GM12864 (cell line): Measurements from ENCODE around the gene APCDD1L.
"Not testable (repeated sequence)": the region's sequence is repeated elsewhere in the genome, so short reads cannot be mapped to it uniquely, and the experiment has no call there.

ENCODE experiments used
- DNase-seq: peaks from one replicate; pipeline ENCODE4 v3.0.0-alpha.2; 2011; ENCODE audit warnings: low read depth
- H3K4me3 ChIP-seq: 2 replicates; pipeline ENCODE4 v1.5.1; 2011; ENCODE audit warnings: mild to moderate bottlenecking, low read depth, low read length, control low read depth
- TF ChIP-seq, protein P1 (sequence below): IDR thresholded peaks from 2 replicates; pipeline ENCODE4 v1.5.1; 2011; ENCODE audit warnings: low read depth, mild to moderate bottlenecking, moderate library complexity, low read length, control low read depth, inconsistent platforms; ENCODE audit errors: missing control alignments

The APCDD1L gene

DNA sequence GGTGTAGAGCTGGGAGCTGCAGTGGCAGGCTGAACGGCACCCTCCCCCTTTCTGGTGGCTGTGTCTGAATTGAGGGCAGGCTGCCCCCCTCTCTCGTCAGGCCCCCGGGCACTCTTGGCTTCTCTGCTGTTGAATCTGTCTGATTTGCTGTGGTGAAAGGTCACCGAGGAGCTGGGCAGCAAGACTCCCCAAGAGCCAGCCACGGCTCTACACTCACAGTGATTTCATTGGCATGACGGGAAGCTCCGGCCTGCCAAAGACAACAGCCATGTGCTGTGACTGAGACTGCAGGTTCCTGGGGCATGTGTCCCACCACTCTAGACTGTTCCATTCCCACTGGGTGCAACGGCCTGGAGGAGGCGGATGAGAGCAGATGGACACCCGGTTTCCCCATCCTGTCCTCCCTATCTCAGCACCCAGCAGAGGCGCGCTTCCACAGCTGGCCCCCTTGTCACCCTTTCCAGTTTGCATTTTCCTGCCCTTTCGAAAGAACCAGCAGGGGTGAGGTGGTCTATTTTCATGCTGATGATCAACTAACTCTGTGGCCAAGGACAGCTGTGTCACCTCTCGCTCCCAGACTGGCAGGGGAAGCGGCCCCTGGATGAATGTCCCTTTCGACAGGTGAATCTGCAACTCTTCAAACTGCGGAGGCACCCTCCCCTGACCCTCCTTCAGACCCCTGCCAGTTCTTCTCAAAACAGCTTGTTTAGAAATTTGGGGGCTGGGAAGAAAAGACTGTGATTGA lies 2.2 kb downstream of the APCDD1L start:
- no peak overlapping the region for H3K4me3 ChIP-seq
- TF ChIP-seq, protein P1, sequence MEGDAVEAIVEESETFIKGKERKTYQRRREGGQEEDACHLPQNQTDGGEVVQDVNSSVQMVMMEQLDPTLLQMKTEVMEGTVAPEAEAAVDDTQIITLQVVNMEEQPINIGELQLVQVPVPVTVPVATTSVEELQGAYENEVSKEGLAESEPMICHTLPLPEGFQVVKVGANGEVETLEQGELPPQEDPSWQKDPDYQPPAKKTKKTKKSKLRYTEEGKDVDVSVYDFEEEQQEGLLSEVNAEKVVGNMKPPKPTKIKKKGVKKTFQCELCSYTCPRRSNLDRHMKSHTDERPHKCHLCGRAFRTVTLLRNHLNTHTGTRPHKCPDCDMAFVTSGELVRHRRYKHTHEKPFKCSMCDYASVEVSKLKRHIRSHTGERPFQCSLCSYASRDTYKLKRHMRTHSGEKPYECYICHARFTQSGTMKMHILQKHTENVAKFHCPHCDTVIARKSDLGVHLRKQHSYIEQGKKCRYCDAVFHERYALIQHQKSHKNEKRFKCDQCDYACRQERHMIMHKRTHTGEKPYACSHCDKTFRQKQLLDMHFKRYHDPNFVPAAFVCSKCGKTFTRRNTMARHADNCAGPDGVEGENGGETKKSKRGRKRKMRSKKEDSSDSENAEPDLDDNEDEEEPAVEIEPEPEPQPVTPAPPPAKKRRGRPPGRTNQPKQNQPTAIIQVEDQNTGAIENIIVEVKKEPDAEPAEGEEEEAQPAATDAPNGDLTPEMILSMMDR: no peak
- no peak for DNase-seq

DNA sequence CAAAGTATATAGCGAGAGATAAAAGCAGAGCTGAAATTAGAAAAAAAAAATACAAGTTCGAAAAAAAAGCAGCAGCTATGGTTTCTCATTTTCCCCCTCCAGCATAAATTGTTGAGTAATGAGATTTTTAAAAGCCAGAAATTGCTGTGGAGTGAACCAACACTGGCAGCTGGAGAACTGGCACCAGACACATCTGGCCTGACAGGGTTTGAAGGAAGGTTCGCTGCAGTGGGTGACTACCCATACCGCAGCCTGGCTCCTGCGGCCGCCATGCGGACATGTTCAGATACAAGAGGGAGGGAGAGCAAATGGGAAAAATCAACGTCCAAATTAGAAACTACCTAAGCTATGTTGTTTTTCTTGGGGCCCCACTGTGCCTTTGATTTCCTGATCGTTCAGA lies 3.3 kb downstream of the APCDD1L start:
- TF ChIP-seq, protein P1: no peak
- DNase-seq: no peak
- no peak overlapping the region for H3K4me3 ChIP-seq

DNA sequence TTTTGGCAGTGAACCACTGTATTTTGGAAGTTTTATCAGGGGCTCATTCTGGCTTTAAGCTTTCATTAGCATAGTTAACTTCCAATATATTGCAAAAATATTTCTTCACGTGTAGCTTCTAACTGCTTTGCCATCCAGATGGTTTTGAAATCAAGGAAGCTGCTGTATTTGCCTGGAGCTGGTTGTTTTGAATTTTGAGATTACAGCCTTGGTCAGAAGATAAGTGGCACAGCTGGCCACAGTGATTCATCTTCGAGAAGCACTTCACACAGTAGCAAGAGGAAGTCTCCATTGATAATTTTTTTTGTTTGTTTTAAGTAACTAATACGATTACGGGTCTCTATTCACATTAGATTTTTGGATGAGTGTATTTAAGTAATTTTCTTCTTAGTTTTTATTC lies 3.8 kb downstream of the APCDD1L start:
- TF ChIP-seq, protein P1: no peak
- H3K4me3 ChIP-seq: no peak overlapping the region
- no peak for DNase-seq

DNA sequence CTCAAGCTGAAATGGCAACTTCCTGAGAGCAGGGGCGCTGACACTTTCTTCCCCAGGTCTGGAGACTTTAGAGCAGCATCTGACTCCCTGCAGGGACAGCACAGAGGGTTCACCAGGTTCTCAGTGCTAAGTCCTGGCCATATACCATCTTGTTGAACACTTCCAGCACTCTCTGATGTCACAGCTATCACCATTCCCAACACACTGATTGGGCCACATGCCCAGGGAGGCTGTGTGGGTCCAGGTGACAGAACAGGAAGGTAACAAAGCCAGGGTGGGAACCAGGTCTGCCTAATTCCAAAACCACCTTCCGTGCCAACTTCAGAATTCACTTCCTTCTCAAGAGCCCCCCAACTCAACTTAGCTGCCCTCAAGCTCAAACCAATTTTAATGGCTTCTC lies 4.3 kb downstream of the APCDD1L start:
- no peak for DNase-seq
- H3K4me3 ChIP-seq: no peak overlapping the region
- TF ChIP-seq, protein P1: no peak

DNA sequence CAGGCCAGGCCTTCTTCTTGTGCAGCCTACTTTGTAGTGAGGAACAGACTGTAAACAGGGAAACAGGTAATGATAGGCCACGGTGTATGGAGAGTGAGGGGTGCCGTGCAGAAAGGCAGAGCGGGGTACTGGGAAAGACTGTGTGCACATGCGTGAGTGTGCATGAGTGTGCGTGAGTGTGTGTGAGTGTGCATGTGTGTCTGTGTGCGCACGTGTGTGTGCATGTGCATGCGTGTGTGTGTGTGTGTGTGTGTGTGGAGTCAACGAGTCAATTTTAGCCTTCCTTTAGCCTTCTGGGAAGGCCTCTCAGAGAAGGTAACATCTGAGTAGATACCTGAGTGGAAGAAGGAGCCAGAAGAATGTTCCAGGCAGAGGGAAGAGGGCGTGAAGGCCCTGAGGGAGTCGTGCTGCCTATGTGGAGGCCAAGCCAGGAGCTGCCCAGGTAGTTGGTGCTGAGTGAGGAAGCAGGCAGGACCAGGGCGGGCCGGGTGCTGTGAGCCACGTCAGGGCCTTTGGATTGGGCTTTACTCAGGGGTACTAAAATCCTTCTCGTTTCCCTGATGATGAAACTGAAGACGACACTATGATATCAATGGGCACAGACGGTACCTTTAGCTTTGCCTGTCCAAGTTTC lies 6.3 kb downstream of the APCDD1L start:
- H3K4me3 ChIP-seq: no peak overlapping the region
- TF ChIP-seq, protein P1: no peak

DNA sequence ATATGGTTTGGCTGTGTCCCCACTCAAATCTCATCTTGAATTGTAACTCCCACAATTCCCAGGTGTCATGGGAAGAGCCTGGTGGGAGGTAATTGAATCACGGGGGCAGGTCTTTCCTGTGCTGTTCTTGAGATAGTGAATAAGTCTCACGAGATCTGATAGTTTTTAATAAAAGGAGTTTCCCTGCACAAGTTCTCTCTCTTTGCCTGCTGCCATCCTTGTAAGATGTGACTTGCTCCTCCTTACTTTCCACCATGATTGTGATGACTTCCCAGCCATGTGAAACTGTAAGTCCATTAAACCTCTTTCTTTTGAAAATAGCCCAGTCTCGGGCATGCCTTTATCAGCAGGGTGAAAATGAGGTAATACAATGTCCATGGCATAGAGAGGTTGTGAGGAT lies 8.2 kb downstream of the APCDD1L start:
- not testable (repeated sequence) for H3K4me3 ChIP-seq, DNase-seq

More for the DNA sequence above, 6.3 kb downstream of the APCDD1L start:
- DNase-seq: no peak

DNA sequence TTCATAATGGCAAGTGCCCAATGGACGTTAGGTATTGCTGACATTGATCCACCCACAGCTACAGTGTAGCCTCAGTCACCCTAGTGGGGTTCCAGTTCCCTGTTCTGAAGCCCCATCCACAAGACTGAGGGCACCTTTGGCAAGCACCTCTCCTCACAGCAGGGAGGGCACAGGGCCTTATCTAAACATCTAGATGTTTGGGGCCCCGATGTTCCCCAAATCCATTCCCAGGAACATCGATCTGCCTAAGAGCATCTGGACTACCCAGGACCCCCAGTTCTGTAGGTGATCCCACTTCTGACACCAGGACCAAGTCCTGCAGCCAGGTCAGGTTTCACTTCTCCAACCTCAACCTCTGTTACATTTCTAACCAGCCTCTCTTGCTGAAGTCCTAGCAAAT lies 10.6 kb downstream of the APCDD1L start:
- no peak overlapping the region for H3K4me3 ChIP-seq
- no peak for DNase-seq
- TF ChIP-seq, protein P1: no peak
